Neutrophil (primary cell): ENCODE data around the gene SHISAL2A.

Experiments
- H3K27ac ChIP-seq: fragments of 200-600 bp; sonication (generic); 2 replicates; pipeline ENCODE4 v1.5.1; 2016; ENCODE audit warnings: mild to moderate bottlenecking, moderate library complexity
- H3K27me3 ChIP-seq: fragments of 200-600 bp; sonication (generic); 2 replicates; pipeline ENCODE4 v1.6.0; 2016; ENCODE audit warnings: mild to moderate bottlenecking
- H3K36me3 ChIP-seq: fragments of 200-600 bp; sonication (generic); 2 replicates; pipeline ENCODE4 v1.5.1; 2017
- H3K4me1 ChIP-seq, 2 experiments: fragments of 200-600 bp in 1 of 2; sonication (generic) in 1 of 2; 1 replicate in 1 of 2; 2 replicates in 1 of 2; pipeline versions ENCODE4 v1.5.1 to v1.6.1; 2013 to 2016; ENCODE audit warnings: low read depth in 1 of 2, low read length in 1 of 2, mild to moderate bottlenecking in 1 of 2, moderate library complexity in 1 of 2; ENCODE audit not compliant: control insufficient read depth in 1 of 2, insufficient read depth in 1 of 2
- H3K4me3 ChIP-seq, 2 experiments: fragments of 200-600 bp in 1 of 2; sonication (generic) in 1 of 2; 1 replicate in 1 of 2; 2 replicates in 1 of 2; pipeline ENCODE4 v1.5.1; 2013 to 2016; ENCODE audit warnings: low read depth in 1 of 2, low read length in 1 of 2, mild to moderate bottlenecking in 1 of 2, moderate library complexity in 1 of 2
- H3K9me3 ChIP-seq: fragments of 200-600 bp; sonication (generic); 2 replicates; pipeline ENCODE4 v1.5.1; 2016
- TF ChIP-seq, protein P1 (sequence below): fragments of 200-600 bp; sonication (generic); IDR thresholded peaks from 2 replicates; pipeline ENCODE4 v1.5.1; 2016; ENCODE audit warnings: antibody characterized with exemption

Gene SHISAL2A

DNA sequence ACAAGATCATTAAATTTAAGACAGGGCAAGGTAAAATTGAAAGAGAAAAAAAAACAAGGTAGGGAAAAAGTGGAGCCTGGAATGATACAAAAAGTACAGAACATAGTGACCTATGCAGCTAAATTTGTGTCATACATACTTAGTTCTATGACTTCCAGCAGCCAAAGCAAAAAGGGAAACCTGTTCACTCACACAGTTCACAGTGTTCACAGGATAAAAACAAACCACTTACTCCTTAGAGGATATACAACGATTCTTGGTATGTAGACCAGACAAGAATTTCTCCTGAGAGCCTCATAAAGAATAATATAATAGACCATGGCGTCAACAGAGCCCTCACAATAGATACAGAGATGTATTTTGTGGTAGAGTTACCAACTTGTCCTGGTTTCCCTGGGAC lies 37.6 kb downstream of the SHISAL2A start:
- Histone ChIP-seq H3K4me3 (no peak overlapping the region), H3K4me1 (no peaks in the 10 kb centered on the region), H3K27me3 (no peaks in the 10 kb centered on the region), H3K9me3 (no peaks in the 10 kb centered on the region), H3K36me3 (no peaks in the 10 kb centered on the region), H3K27ac (no peak overlapping the region)
- TF ChIP-seq, protein P1, sequence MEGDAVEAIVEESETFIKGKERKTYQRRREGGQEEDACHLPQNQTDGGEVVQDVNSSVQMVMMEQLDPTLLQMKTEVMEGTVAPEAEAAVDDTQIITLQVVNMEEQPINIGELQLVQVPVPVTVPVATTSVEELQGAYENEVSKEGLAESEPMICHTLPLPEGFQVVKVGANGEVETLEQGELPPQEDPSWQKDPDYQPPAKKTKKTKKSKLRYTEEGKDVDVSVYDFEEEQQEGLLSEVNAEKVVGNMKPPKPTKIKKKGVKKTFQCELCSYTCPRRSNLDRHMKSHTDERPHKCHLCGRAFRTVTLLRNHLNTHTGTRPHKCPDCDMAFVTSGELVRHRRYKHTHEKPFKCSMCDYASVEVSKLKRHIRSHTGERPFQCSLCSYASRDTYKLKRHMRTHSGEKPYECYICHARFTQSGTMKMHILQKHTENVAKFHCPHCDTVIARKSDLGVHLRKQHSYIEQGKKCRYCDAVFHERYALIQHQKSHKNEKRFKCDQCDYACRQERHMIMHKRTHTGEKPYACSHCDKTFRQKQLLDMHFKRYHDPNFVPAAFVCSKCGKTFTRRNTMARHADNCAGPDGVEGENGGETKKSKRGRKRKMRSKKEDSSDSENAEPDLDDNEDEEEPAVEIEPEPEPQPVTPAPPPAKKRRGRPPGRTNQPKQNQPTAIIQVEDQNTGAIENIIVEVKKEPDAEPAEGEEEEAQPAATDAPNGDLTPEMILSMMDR = no peak

DNA sequence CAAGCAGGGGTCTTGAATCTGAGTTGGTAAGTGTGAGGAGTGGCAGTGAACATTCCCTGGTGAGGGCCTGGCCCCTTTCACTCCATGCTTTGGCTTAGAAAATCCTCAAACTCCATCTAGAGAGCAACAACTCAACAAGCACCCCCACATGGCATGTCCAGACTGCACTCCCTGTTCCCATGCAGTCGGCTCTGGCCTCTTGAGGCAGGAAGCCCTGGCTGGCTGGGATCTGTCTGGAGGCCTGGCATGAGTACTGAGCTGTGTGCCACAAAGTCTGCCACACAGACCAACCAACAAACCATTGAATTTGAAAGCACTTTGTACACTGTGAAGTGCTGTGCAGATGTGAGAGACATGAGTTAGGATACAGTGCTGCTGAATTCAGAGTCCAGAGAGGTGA lies 40.0 kb downstream of the SHISAL2A start:
- H3K9me3 ChIP-seq = no peaks in the 10 kb centered on the region
- TF ChIP-seq, protein P1 = no peak
- H3K4me1 ChIP-seq = no peaks in the 10 kb centered on the region
- H3K27me3 ChIP-seq = no peaks in the 10 kb centered on the region
- H3K27ac ChIP-seq = no peak overlapping the region
- H3K4me3 ChIP-seq = no peak overlapping the region
- no peaks in the 10 kb centered on the region for H3K36me3 ChIP-seq

DNA sequence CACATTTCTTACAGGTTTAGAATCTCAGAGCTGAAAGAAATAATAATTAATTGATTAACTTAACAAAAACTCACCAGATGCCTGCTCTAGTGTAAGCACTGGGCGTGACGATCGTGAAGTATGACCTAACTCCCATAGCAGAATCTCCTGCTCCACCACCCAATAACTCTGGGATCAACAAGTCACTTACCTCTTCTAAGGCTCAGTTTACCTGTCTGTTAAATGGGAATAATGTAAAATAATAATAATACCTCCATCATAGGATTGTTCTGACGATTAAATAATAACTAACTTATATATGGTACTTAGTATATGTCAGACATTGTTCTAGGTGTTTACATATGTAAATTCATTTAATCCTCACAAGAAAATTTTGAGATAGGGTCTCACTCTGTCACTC lies 40.5 kb downstream of the SHISAL2A start:
- no peaks in the 10 kb centered on the region for H3K36me3 ChIP-seq
- H3K27ac ChIP-seq = no peak overlapping the region

DNA sequence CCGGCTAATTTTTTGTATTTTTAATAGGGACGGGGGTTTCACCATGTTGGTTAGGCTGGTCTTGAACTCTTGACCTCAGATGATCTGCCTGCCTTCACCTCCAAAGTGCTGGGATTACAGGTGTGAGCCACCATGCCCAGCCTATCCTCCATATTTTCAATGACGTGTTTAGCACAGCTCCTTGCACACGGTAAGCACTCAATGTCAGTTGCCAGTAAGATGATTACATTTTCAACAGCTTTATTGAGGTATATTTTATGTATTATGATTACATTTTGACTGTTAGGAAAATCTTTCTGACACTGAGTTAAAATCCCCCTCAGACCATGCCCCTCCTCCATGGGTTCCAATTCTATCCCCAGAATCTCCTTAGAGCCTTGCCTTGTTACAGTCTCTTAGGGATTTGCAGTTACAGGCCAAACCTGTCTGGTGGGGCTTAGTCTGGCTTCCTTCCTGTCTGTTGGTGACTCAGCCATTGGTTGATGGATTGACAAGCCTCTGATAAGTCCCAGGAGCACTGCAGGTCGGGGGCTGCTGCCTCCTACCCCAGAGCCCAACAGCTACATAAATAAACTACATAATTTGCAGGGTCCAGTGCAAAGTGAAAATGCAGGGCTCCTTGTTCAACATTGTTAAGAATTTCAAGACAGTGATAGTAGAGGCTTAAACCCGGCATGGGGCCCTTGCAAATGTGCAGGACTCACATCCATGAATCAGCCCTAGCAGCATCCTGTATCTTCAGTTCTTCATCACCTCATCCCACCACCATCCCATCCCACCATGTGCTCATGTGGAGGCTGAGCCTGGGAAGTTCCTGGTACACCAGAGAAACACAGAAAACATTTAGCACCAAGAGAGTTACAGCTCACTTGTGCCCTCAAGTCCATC lies 41.8 kb downstream of the SHISAL2A start:
- TF ChIP-seq, protein P1 = no peak
- Histone ChIP-seq H3K27ac (no peak overlapping the region), H3K4me3 (no peak overlapping the region), H3K9me3 (no peaks in the 10 kb centered on the region), H3K27me3 (no peaks in the 10 kb centered on the region), H3K4me1 (no peaks in the 10 kb centered on the region), H3K36me3 (no peaks in the 10 kb centered on the region)

More for the DNA sequence above, 40.5 kb downstream of the SHISAL2A start:
- no peak overlapping the region for H3K4me3 ChIP-seq
- no peaks in the 10 kb centered on the region for H3K9me3 ChIP-seq
- no peaks in the 10 kb centered on the region for H3K27me3 ChIP-seq
- TF ChIP-seq, protein P1 = no peak
- no peaks in the 10 kb centered on the region for H3K4me1 ChIP-seq

DNA sequence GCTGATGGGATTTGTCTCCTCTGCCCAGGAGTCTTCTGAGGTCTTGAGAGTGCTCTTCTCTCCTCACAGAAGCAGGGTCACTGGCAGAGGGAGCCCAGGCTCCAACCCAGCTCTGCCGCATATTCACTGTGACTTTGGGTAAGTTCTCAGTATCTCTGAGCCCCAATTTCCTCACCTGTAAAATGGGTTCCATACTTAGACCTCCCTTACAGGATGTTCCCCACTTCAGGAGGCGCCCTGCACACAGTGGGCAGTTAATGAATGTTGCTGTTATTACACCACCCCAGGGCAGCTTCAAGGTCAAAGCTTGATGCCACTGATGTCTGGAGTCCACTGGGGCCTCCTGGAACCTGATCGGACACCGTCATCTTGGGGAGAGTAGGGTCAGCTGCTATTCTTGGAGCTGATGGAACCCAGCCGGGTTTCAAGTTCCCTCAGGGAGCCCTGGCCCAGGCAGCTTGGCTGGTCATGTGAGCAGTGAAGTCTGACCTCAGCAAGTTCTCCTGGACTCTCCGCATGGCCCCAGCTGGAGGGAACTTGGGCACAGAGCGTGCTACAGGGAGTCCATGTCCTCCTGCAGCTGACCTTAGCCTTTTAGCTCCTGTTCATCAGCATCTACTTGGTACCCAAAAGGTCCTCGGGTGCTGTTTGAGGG lies 43.4 kb downstream of the SHISAL2A start:
- no peak overlapping the region for H3K27ac ChIP-seq
- H3K4me3 ChIP-seq = no peak overlapping the region
- H3K4me1 ChIP-seq = no peaks in the 10 kb centered on the region
- TF ChIP-seq, protein P1 = no peak
- no peaks in the 10 kb centered on the region for H3K36me3 ChIP-seq
- no peaks in the 10 kb centered on the region for H3K9me3 ChIP-seq
- no peaks in the 10 kb centered on the region for H3K27me3 ChIP-seq
